OCI-LY7 (cell line): ENCODE results near the gene DNAL1.

Experiments used
- CTCF ChIP-seq: fragments of 200-600 bp; sonication (generic); conservative IDR thresholded peaks from 2 replicates; pipeline ENCODE4 v1.5.1; 2014; ENCODE audit warnings: mild to moderate bottlenecking, antibody characterized with exemption, low read length, moderate library complexity, mixed read lengths
- EZH2phosphoT487 ChIP-seq: fragments of 200-600 bp; sonication (generic); IDR thresholded peaks from 2 replicates; pipeline ENCODE4 v1.6.1; 2018; ENCODE audit warnings: low read depth, borderline replicate concordance, mild to moderate bottlenecking, mixed run types, antibody characterized with exemption, low read length, moderate library complexity, mixed read lengths

GRCh38 chr14:73717711-73718417 lies 73.1 kb downstream of the DNAL1 start:
- TF ChIP-seq CTCF = no peak
- TF ChIP-seq EZH2phosphoT487 = no peak
